Measurements from ENCODE around the gene UBASH3A.
"Not testable (repeated sequence)": the region's sequence is repeated elsewhere in the genome, so short reads cannot be mapped to it uniquely, and the experiment has no call there.

Gene UBASH3A

GRCh38 chr21:42391297-42391696 lies 12.4 kb upstream of the UBASH3A start:
- FAIRE-seq: no peak

GRCh38 chr21:42392731-42393442 lies 10.8 kb upstream of the UBASH3A start:
- no peak for FAIRE-seq

DNA sequence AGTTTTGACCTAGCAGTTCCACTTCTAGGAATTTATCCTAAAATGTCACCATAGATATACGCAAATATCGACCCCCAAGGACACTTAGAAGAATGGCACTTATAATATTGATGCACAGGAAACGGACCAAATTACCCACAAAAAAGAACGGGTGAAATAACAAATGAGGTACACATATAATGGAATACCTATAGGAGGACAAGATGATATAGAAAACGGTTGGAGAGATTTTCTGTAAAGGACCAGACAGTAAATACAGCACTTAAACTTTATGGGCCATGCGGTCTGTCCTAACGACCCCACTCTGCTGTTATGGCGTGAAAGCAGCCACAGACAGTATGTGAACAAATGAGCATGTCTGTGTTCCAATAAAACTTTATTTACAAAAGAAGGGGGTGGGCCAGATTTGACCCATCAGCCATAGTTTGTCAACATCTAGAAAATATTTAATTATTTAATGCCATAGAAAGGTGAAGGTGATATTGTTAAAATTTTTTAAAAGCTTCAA lies 10.2 kb upstream of the UBASH3A start:
- FAIRE-seq: no peak

DNA sequence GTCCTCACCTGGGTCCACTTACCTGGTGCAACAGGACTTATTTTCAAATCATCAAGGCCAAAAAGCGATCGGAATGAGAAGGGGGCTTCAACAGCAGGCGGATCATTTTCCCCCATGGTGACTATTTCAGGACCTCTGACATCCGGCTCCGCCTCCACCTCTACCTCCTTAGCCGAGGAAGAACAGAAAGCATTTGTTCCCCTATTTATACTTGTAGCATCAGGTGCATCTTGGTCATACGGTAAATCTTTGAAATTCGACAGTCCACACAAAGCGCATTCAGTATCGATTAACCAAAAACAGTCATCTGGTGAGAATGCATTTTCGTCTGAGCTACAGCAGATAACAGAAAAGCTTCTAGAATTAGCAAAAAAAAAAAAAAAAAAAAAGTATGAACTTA lies 8.4 kb upstream of the UBASH3A start:
- no peak for FAIRE-seq

DNA sequence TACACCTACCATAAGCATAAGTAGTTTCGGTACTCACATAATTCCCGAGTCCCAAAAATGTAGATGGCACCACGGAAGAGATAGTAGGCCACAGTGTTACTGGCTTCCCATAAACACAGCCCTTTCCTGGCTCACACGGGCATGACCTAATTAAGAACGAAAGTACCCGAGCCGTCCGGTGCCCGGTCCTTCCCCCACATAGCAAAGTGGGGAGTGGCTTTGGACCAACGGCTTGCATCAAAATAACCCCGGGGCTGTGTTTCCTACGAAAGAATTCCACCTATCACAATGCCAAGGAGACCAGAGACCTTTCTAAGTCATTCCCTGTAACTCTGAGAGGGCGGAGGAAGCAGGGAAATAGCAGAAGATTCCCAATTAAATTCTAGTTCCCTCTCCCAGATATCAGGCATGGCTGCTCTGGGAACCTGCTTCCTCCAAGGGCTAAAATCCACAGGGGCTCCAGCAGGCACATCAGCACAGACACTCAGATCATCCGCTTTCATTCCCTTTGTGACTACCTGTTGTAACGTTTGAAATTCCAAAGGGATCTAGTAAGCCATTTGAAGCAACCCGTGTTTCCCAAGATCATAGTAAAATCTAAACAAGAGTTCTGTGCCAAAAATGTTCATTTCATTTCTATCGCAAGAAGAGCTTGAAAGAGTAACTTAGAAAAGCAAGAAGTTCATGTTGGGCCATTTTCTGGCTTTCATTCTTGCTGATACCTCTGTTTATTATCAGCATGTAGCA lies 7.6 kb upstream of the UBASH3A start, which contains the start of gene TMPRSS3:
TSS of gene TMPRSS3 (minus strand) at position 148 of the 747 bp plus-strand sequence. CDS start 635 bp downstream, outside the sequence.
- no peak for FAIRE-seq

GRCh38 chr21:42396799-42397745 lies 6.6 kb upstream of the UBASH3A start:
- FAIRE-seq: no peak

DNA sequence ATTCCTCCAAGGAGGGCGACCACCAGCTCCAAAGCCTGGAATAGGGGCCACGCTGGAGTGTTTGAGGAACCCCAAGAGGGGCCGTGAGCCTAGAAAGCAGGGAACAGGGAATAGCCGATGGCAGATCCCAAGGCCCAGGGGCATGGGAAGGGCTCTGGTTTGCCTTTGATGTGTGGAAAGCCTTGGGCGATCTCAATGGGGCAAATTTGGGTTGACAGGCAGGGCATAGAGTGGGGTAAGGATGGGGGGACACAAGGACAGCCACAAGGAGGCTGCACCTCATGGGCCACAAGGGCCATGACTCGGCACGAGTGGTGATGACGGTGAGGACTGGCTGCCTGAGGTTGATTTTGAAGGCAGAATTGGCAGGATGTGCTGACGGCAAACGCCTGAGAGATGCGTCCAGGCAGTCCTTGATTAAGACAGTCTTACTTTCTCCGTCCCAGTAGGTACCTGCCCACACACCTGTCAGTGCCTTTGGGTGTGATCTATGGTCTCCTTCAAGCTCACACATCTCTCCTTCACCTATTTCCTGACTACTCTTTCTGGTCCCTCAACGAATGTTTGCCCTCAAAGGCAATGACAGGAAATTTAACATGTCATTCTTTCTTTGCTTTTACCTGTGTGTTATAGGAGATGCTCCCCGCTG lies 5.8 kb upstream of the UBASH3A start:
- no peak for FAIRE-seq

DNA sequence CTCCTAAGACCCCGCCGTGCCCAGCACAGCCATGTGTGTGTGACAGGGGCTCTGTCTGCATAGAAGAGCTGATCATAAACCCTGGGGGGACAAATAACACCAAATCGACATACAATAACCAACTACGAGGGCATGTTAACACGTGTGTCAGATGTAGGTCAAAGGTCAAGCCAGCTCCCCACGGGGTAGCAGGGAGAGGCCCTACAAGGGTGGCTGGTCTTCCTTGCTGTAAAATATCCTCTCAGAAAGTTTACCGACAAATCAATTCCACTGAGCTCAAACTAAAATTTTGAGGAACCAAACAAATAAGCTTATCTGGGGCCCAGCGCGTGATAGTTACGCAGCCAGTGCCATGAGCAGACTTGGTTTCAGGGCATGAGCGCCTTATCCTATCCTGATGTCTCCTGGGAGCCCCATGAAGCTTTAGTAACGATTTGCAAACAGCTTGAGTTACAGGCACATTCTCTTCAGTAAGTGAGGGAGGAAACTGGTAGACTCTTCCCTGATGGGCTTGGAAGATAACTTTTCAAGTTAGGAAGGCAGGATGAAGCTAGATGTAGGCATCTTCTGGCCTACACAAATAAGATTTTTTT lies 5.2 kb upstream of the UBASH3A start:
- FAIRE-seq: no peak

DNA sequence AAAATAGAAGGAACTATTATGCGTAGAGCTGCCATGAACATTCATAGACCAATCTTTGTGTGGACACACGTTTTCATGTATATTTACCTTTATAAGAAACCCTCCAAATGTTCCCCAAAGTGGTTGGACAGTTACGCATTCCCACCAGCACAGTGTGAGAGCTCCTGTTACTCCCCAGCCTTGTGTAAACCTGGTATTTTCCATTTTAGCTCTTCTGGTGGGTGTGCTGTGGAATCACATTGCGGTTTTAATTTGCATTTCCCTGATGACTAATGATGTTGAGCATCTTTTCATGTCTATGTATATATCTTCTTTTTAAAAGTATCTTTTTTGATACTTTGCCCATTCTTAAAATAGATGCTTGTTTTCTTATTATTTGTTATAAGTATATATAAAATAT lies 3.2 kb upstream of the UBASH3A start:
- no peak for FAIRE-seq

DNA sequence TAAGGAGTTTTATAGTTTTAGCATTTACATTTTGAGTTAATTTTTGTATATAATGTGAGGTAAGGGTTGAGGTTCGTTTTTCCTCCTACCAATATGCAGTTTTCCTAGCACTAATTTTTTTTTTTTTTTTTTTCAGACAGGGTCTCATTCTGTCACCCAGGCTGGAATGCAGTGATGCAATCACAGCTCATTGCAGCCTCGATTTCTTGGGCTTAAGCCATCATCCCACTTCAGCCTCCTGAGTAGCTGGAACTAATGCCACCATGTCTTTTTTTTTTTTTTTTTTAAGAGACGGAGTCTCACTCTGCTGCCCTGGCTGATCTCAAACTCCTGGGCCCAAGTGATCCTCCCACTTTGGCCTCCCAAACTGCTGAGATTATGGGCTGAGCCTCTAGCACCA lies 2.5 kb upstream of the UBASH3A start:
- FAIRE-seq: no peak

- no peak for FAIRE-seq
Measured at GRCh38 chr21:42401820-42402251, 1.9 kb upstream of the UBASH3A start.

- FAIRE-seq: no peak
Measured at GRCh38 chr21:42404539-42404938, 837 bp downstream of the UBASH3A start.

DNA sequence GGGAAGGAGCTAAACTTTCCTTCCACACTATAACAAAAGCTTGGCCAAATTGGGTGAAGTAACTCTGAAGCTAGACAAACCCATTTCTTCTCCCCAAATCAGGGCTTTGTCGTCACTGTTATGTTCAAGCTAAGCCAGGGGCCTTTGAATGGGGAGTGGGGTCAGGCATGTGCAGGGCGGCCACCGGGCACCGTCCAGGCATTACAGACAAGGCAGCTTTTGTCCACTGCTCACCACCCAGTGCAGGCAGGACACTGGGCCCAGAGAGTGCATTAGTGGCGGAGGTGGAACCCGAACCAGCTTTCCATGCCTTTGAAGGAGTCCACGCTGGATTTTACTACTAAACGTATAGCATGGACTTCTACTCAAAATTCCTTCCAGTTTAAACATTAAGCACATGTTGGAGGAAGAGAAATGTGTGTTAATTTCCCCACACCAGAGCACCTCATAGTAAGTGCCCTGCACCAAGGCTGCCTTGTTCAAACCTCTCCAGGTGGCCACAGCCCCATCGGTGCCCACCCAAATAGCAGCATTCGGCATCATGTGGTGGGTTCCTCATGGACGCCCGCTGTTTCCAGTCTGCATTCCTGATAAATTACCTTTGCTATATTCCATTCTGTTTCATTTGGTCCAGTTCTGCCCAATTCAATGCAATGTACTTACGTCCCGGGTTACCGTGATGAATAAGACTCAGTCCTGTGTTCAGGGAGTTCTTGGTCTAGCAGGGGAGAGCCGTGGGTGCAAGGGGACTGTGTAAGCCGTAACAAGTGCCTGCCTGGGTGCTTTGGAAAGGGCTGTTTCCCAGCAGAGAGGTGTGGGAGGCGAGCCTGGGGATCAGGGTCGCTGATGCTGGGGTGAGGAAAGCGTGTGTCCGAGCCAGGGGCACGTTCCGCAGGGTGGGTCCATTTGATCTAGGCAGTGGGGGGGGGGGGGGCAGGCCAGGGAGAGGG lies 1.6 kb downstream of the UBASH3A start:
- no peak for FAIRE-seq

DNA sequence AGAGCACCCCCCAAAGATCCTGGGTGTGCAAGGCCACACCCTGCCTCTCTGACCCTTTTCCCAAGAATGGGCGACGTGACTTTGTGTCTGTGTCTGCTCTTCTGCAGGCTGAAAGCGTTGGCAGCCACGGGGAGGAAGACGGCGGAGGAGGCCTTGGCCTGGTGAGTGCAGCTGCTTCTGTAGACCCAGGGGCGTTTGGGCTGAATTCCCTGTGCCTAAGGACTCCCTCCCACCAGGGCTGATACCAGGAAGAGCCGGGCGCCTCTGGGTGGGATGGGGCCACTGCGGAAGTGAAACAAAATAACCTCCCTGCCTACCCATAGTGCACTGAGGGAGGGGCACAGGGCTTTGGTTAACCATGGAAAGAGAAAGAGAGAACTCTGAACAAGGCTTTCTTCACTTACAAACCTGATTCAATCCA lies 2.5 kb downstream of the UBASH3A start:
- no peak for FAIRE-seq

GRCh38 chr21:42406866-42407265 lies 3.2 kb downstream of the UBASH3A start:
- no peak for FAIRE-seq

DNA sequence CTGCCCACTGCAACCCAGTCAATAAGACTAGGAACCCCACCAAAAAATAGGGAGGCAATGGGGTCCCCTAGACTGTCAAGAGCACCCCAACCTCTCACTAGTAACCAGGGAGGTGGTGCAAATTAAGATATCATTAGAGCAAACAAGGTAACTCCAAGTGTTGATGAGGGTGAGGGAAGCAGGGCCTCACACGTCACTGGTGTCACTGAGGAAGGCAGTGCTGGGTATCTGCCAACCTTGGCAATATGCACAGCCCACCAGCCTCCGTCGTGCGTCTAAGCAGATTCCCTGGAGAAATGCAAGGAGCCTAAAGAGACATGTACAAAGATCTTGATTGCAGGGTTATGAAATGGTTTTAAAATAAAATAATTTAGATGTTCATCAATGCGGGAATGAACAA lies 3.8 kb downstream of the UBASH3A start:
- FAIRE-seq: no peak

- FAIRE-seq: not testable (repeated sequence)
Measured at GRCh38 chr21:42408718-42409117, 5.0 kb downstream of the UBASH3A start.

DNA sequence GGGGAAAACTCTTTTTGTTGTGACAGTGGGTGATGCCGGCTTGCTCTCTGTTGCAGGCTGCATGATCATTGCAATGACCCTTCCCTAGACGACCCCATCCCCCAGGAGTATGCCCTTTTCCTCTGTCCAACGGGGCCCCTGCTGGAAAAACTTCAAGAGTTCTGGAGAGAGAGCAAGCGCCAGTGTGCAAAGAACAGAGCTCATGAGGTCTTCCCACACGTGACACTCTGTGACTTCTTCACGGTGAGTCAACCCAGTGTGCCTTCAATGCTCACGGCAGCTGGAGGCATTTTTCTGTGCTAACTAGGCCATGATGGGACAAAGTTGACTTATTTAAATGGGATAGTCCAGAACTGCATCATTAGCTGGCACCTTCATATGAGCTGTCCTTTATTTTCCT lies 5.7 kb downstream of the UBASH3A start:
- FAIRE-seq: no peak

DNA sequence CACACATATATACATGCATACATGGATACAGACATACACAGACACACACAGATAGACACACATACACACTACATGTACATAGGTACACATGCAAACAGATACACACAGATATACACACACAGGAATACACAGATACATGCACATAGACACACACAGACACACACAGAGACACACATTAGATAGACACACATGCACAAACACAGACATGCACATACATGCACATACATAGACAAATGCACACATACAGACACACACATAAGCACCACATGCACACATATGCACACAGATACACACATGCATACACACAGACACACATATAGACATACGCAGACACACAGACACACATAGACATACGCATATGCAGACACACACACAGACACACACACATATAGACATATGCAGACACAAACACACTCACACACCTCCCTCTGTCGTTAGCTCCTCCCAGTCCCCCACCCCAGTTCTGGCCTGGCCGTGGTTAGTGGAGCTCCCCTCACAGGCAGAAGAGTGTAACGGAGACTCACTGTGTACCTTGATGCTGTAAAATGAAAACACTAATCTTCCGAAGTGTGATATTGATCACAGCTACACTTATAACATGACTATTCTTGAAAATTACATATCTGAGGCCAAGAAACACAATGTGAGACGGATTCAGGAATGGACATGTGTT lies 7.6 kb downstream of the UBASH3A start:
- FAIRE-seq: no peak
